Measurements from ENCODE around the gene GRM7. TPM values are rescaled to one million over a fixed set of nuclear protein-coding genes. Genes with fewer than 3 reads are reported as not detected.

Gene GRM7
- total RNA-seq, 4 donors from 2014 or later = 0.09 TPM; not detected in 3

- intact Hi-C loops (cut with DNase I) = no loop called here
- no peaks in the 10 kb centered on the region for H3K9me3 ChIP-seq
- H3K27me3 ChIP-seq = no peaks in the 10 kb centered on the region
- no peak for TF ChIP-seq POLR2A (IDR thresholded peaks at IDR 0.05)
- no peaks in the 10 kb centered on the region for H3K4me1 ChIP-seq
- no peak for DNase-seq
- no peaks in the 10 kb centered on the region for H3K36me3 ChIP-seq
- no peak overlapping the region for H3K4me3 ChIP-seq
- 43 to 45% methylated on average over 1 of the region's 1 CpG for WGBS, 2 donors
- no peak overlapping the region for H3K27ac ChIP-seq
These were observed 754.1 kb downstream of the GRM7 start for GRCh38 chr3:7615043-7615442.

GRCh38 chr3:7618606-7619005 lies 757.7 kb downstream of the GRM7 start:
- no peak overlapping the region for H3K27ac ChIP-seq
- 42 to 46% methylated on average over 2 of the region's 2 CpGs for WGBS, 2 donors
- no peaks in the 10 kb centered on the region for H3K36me3 ChIP-seq
- H3K9me3 ChIP-seq = no peaks in the 10 kb centered on the region
- no peaks in the 10 kb centered on the region for H3K27me3 ChIP-seq
- DNase-seq = no peak
- intact Hi-C loops (cut with DNase I) = no loop called here
- no peak for TF ChIP-seq POLR2A (IDR thresholded peaks at IDR 0.05)
- TF ChIP-seq CTCF (IDR thresholded peaks at IDR 0.05) = no peak
- H3K4me1 ChIP-seq = no peaks in the 10 kb centered on the region
- H3K4me3 ChIP-seq = no peak overlapping the region

GRCh38 chr3:7620401-7620800 lies 759.5 kb downstream of the GRM7 start:
- TF ChIP-seq CTCF (IDR thresholded peaks at IDR 0.05) (no peak), POLR2A (IDR thresholded peaks at IDR 0.05) (no peak)
- Histone ChIP-seq H3K4me3 (no peak overlapping the region), H3K36me3 (no peaks in the 10 kb centered on the region), H3K27me3 (no peaks in the 10 kb centered on the region), H3K27ac (no peak overlapping the region), H3K9me3 (no peaks in the 10 kb centered on the region), H3K4me1 (no peaks in the 10 kb centered on the region)
- 96% methylated on average over 1 of the region's 1 CpG for WGBS, 2 donors
- intact Hi-C loops (cut with DNase I) = no loop called here
- no peak for DNase-seq

GRCh38 chr3:7621046-7621630 lies 760.2 kb downstream of the GRM7 start:
- WGBS, 2 donors = 62 to 71% methylated on average over 7 of the region's 7 CpGs
- H3K4me3 ChIP-seq = no peak overlapping the region
- no peaks in the 10 kb centered on the region for H3K27me3 ChIP-seq
- no peak for DNase-seq
- intact Hi-C loops (cut with DNase I) = no loop called here
- no peaks in the 10 kb centered on the region for H3K4me1 ChIP-seq
- no peak overlapping the region for H3K27ac ChIP-seq
- H3K36me3 ChIP-seq = no peaks in the 10 kb centered on the region
- TF ChIP-seq CTCF (IDR thresholded peaks at IDR 0.05) (no peak), POLR2A (IDR thresholded peaks at IDR 0.05) (no peak)
- no peaks in the 10 kb centered on the region for H3K9me3 ChIP-seq

- 68 to 75% methylated on average over 3 of the region's 3 CpGs for WGBS, 2 donors
- Histone ChIP-seq H3K9me3 (no peaks in the 10 kb centered on the region), H3K27ac (no peak overlapping the region), H3K27me3 (no peaks in the 10 kb centered on the region), H3K4me1 (no peaks in the 10 kb centered on the region), H3K4me3 (no peak overlapping the region), H3K36me3 (no peaks in the 10 kb centered on the region)
- TF ChIP-seq POLR2A (IDR thresholded peaks at IDR 0.05) (no peak), CTCF (IDR thresholded peaks at IDR 0.05) (no peak)
- no peak for DNase-seq
- intact Hi-C loops (cut with DNase I) = no loop called here
These were observed 760.7 kb downstream of the GRM7 start for GRCh38 chr3:7621651-7622050.

- Histone ChIP-seq H3K27me3 (no peaks in the 10 kb centered on the region), H3K9me3 (no peaks in the 10 kb centered on the region), H3K27ac (no peak overlapping the region), H3K4me1 (no peaks in the 10 kb centered on the region), H3K4me3 (no peak overlapping the region), H3K36me3 (no peaks in the 10 kb centered on the region)
- WGBS, 2 donors = 74 to 83% methylated on average over 5 to 6 of the region's 6 CpGs
- TF ChIP-seq POLR2A (IDR thresholded peaks at IDR 0.05) (no peak), CTCF (IDR thresholded peaks at IDR 0.05) (no peak)
- no peak for DNase-seq
- intact Hi-C loops (cut with DNase I) = no loop called here
These were observed 764.1 kb downstream of the GRM7 start for GRCh38 chr3:7625021-7625420.
